ENCODE data around the gene ZBTB17.

ZBTB17 gene

GRCh38 chr1:15962176-15962575 is 13.7 kb downstream of the ZBTB17 start:
- in situ Hi-C loops (cut with HindIII; ENCODE audit: low sequenced_read_pairs): no loop called here

DNA sequence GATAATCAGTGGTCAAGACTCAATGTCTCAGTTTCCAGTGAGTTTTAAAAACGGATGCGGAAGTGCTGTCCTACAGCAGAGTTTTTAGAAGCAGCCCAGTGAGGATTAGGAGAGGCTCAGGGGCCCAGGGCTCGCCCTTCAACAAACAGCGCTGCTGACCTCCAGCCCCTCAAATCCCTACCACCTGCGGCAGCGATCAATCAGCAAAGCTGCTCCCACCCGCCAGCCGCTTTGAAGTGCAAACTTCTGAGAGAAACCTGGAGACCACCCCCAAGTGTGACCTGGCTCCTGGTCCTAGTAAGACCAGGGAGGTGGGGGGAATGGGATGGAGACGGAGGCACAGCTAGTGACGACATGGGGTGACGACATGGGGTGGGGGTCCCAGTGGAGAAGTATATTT is 14.4 kb downstream of the ZBTB17 start:
- in situ Hi-C loops (cut with HindIII; ENCODE audit: low sequenced_read_pairs): no loop called here

GRCh38 chr1:15960808-15961207 is 15.1 kb downstream of the ZBTB17 start:
- in situ Hi-C loops (cut with HindIII; ENCODE audit: low sequenced_read_pairs): no loop called here

DNA sequence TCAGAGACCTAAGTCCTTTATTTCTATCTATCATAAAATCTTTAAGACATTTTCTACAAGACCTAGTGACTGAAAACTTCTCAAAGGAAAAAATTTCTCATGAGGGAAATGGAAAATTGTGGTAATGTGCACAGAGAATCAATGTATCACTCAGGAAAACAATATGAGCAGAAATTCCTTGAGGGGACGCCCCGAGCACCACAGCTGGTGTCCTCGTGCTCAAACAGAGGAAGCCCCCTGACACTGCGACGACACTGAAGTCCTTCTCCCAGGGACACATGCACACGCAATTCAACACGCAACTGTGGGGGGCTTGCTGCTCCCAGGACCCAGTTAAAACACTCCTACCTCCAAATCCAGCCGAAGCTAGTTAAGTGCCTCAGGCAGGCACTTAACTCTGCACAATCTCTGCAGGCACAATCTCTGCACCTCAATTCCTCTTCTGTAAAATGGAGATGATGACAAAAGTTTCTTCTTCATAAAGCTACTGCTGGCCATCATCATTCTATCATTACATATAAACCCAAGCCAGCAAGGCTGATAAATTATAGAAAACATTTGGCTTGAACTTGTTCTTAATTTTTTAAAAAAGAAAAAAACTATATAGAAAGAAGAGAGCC is 16.0 kb downstream of the ZBTB17 start:
- in situ Hi-C loops (cut with HindIII; ENCODE audit: low sequenced_read_pairs): no loop called here

DNA sequence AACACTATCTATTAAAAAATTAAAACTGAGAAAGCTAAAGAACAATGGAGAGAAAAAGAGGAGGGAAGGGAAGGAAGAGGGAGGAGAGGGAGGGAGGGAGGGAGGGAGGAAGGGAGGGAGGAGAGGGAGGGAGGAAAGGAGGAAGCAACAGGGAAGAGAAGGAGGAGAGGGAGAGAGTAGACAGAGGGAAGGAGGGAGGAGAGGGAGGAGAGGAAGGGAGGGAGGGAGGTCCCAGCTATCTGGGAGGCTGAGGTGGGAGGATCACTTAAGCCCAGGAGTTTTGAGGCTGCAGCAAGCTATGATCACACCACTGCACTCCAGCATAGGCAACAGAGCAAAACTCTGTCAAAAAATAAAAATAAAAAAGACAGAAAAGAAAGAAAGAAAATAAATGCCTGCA is 16.5 kb downstream of the ZBTB17 start:
- in situ Hi-C loops (cut with HindIII; ENCODE audit: low sequenced_read_pairs): no loop called here

GRCh38 chr1:15958793-15959192 is 17.1 kb downstream of the ZBTB17 start:
- in situ Hi-C loops (cut with HindIII; ENCODE audit: low sequenced_read_pairs): no loop called here

DNA sequence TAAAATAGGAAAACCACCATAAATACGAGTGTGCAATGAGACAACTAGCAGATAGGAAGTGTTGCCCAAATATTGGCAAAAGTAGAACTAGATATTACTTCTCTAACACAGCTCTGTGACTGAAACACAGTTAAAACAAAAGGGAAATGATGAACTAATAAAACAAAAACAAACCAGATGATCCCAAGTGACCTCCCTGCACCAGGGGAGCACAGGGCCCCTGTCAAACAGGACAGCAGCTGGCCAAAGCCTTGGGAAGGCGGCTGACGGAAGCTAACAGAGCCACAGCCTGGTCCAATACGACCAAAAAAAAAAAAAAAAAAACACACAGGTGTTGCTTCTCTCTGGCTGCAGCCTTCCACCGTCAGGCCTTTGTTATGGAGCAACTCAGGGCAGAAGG is 17.8 kb downstream of the ZBTB17 start:
- in situ Hi-C loops (cut with HindIII; ENCODE audit: low sequenced_read_pairs): no loop called here

GRCh38 chr1:15957221-15958095 is 18.4 kb downstream of the ZBTB17 start:
- in situ Hi-C loops (cut with HindIII; ENCODE audit: low sequenced_read_pairs): no loop called here

DNA sequence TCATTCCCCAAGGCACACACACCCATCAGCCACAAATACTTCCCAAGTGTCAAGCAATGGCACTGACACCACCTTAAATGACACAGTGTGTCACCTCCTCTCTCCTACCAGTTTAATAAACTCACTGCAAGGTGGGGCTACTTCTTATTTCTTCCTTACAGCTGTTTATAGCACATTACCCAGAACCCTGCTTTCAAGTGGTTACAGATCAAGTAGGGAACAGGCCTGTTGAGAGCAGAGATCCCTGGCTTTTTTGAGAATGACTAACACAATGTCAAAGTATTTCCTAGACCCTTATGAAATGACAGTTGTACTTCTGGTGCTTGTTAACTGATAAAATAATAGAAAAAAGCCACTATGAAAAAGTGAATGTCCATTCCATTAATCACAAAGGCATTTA is 19.8 kb downstream of the ZBTB17 start:
- in situ Hi-C loops (cut with HindIII; ENCODE audit: low sequenced_read_pairs): no loop called here

- in situ Hi-C loops (cut with HindIII; ENCODE audit: low sequenced_read_pairs): no loop called here
Measured at GRCh38 chr1:15955552-15955951, 20.3 kb downstream of the ZBTB17 start.

- in situ Hi-C loops (cut with HindIII; ENCODE audit: low sequenced_read_pairs): no loop called here
Measured at GRCh38 chr1:15954316-15954715, 21.6 kb downstream of the ZBTB17 start.

DNA sequence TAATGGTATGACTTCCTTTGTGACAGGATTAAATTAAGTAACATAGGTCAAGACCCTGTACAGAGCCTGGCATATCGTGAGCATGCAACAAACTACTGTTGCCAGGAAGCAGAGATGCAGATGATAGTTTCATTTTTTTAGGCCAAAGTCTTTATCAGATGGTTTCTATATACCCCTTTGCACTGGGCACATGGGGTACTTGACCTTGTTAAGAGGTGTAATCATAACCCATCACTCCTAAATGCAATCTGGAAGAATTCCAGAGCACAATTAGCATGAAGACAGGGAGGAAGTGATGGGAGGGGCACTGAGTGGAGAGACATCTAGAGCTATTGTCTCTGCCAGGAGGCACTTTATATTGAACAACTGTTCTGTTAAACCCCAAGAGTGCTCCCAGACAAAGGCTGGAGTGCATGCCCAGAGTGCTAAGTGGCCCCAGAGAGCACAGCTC is 22.1 kb downstream of the ZBTB17 start:
- in situ Hi-C loops (cut with HindIII; ENCODE audit: low sequenced_read_pairs): no loop called here

GRCh38 chr1:15953294-15953771 is 22.6 kb downstream of the ZBTB17 start:
- in situ Hi-C loops (cut with HindIII; ENCODE audit: low sequenced_read_pairs): no loop called here

GRCh38 chr1:15952317-15953258 is 23.3 kb downstream of the ZBTB17 start:
- in situ Hi-C loops (cut with HindIII; ENCODE audit: low sequenced_read_pairs): no loop called here

- in situ Hi-C loops (cut with HindIII; ENCODE audit: low sequenced_read_pairs): no loop called here
Measured at GRCh38 chr1:15951341-15952153, 24.4 kb downstream of the ZBTB17 start.

DNA sequence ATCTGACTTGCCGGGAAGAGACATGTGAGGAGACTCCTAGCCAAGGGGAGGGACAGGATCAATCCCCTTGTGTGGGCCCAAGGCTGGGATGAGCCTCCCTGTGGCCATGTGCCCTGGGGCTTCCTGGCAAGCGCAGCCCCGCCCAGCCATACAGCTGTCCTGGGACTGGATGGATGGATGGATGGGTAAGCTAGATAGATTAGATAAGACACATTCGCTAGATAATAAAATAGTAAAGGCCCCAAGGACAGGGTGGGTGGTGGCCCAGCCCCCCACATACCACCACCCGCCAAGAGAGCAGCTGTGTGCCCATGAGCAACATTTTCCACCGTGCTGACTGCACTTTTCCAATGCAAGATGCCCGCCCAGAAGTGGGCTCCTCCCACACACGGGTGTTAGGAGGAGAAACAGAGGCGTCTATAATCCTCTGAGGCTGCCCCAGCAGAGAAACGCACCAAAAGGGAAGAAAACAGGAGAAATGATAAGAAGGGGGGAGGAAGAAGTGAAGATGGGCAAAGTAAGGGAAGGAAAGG is 25.1 kb downstream of the ZBTB17 start:
- in situ Hi-C loops (cut with HindIII; ENCODE audit: low sequenced_read_pairs): no loop called here

GRCh38 chr1:15950302-15950701 is 25.6 kb downstream of the ZBTB17 start:
- in situ Hi-C loops (cut with HindIII; ENCODE audit: low sequenced_read_pairs): no loop called here

DNA sequence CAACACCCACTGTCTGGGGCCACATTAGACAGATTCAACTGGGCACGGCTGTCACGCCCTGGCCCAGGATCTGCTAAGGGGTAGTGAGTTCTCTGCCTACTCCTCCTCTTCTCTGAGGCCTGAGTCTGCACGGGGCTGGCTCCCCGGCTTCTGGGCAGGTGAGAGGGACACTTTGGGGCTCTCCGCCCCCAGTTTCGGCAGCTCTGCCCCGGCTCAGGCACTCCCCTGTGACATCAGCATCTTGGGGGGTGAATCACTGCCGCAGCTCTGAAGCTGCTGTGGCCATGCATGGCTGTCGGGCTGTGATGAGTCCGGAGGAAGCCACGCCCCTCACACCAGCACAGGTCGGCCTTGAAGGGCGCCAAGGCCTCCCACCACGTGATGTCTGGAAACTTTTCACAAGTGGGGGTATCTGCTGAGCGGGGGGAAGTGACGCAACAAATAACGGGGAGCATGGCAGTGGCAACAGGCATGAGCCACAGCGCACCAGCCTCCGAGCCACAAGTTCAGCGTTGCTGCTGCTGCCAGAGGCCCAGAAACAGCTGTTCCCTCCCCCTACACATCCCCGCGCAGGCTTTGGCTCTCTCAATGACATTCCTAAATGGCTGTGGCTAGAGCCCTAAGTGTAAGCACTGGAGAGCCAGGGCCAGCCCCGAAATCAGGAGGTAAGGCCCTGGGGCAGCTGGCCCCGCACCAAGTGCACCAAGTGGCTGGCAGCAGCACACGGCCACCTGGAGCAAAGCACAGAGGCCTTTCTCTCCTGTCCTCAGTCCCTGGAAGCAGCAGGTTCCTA is 26.3 kb downstream of the ZBTB17 start:
- in situ Hi-C loops (cut with HindIII; ENCODE audit: low sequenced_read_pairs): no loop called here
